ENCODE results near the gene DISC1.

- TF ChIP-seq CTCF (IDR thresholded peaks at IDR 0.05) (no peak), SIN3A (IDR thresholded peaks at IDR 0.05; ENCODE audit: borderline replicate concordance, insufficient read depth, low read depth, low read length) (no peak), POLR2AphosphoS5 (IDR thresholded peaks at IDR 0.05; ENCODE audit: low read depth, low read length) (no peak), REST (IDR thresholded peaks at IDR 0.05; ENCODE audit: insufficient read depth in 1 of 2, low read depth in 2 of 2, low read length in 1 of 2) (no peak), TCF7L2 (IDR thresholded peaks at IDR 0.05; ENCODE audit: low read depth, low read length) (no peak)
Observed at GRCh38 chr1:232009741-232010140, 383.2 kb downstream of the DISC1 start.
